Stimulated activated CD4-positive, alpha-beta T cell treated with anti-CD3 and anti-CD28 coated beads, Interleukin-4, amount 100 ng/mL, for 4 hours (primary cell): ENCODE data around the gene VILL.
A peak's percentile ranks its signal among the peaks of the same experiment; 100 is the strongest.
"Not testable (repeated sequence)": the region's sequence is repeated elsewhere in the genome, so short reads cannot be mapped to it uniquely, and the experiment has no call there.

ENCODE experiments used
- DNase-seq, 2 experiments: peaks; one replicate each; pipeline ENCODE4 v3.0.0-alpha.2; 2020

The VILL gene

DNA sequence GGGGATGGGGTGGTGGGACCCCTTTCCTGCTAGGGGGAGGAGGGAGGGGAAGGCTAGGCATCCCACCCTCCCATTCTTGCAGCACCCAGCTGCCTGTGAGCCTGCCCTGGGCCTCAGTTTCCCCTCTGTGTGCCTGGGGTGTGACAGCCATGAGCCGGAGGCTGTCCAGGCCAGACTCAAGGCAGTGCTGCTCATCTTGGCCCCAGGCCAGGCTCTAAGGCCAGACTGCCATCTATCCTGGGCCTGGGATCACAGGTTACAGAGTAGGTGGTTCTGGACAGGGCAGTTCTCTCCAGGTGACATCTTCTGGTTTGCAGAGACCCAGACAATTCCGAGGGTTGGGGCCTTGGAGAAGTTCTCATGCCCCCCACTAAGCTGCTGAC, 3.3 kb upstream of the VILL start:
- no peak for DNase-seq

DNA sequence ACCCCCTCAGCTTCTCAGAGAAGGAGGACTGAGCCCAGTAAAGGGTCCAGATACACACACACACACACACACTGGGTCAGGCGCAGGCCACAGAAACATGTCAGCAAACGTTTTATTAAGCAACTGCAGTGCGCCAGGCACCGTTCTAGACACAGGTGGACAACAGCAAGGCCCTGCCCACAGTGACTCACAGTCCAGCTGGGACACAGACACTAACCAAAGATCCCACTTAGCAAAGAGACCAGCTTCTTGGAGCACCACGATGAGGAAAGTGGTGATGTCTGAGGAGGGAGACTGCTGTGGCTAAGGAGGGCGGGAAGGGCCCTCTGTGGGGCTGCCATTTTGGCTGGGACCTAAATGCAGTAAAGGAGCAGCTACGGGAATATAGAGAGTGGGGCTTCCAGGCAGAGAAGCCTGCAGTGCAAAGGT, 2.8 kb upstream of the VILL start:
- DNase-seq: no peak

DNA sequence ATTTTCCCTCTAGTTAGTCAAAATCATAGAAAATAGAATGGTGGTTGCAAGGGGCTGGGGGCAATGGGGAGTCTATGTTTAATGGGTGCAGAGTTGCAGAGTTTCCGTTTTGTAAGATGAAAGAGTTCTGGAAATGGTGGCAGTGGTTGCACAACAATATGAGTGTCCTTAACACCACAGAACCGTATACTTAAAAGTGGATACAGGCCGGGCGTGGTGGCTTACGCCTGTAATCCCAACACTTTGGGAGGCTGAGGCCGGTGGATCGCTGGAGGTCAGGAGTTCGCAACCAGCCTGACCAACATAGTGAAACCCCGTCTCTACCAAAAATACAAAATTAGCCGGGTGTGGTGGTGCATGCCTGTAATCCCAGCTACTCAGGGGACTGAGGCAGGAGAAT, 2.2 kb upstream of the VILL start:
- not testable (repeated sequence) for DNase-seq

DNA sequence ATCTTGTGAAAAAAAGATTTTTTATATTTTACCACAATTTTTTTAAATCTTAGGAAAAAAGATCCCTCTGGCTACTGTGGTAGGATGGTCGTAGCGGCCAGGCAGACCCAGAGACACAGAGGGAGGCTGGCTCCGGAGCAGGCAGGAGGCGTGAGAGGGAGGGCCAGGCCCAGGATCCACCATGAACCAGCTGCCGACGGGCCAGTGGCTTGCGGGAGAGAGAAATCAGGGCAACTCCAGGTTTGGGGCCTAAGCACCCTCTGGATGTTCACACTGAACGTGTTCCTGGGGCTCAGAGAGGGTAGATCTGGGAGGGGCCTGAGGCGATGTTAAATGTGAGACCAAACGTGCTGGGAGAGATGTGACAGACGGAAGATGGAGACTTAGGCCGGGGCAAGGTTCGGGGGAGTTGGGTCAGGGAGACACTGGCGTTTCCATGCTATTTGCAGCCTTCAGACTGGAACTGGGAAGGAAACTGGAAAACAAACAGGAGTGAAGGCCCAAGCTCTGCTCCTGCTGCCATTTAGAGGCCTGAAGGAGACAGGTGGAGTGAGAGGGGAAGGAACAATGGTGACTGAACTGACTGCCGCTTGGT, 1.6 kb upstream of the VILL start:
- no peak for DNase-seq

DNA sequence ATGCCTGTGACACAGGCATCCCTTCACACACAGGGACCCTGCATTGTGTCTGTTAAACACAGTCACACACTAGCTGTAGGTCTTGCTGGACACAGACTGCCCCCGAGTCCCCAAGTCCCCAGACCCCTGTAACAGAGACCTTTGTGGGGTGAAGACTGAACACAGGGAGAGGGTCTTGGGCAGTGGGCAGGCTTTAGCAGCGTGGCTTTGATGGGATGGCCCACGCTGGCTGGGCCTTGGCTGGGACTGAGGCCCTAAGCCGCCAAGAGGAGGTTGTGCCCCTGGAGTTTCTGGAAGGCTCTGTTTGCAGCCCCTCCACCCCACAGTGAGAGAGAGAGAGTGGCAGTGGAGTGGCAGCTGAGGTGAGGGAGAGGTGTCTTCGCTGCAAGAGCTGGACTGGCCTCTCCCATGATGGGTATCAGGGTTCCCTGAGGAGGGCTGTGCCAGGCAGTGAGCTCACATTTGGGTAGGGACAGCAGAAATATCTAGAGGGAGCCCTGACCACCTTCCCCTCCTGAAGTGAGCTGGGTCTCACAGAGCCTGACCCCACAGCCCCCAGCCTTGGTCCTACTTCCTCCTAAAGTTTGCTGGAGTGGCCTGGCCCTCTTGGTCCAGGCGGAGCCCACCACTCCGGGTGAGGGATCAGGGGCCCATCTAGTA, 635 bp upstream of the VILL start:
- DNase-seq: no peak

DNA sequence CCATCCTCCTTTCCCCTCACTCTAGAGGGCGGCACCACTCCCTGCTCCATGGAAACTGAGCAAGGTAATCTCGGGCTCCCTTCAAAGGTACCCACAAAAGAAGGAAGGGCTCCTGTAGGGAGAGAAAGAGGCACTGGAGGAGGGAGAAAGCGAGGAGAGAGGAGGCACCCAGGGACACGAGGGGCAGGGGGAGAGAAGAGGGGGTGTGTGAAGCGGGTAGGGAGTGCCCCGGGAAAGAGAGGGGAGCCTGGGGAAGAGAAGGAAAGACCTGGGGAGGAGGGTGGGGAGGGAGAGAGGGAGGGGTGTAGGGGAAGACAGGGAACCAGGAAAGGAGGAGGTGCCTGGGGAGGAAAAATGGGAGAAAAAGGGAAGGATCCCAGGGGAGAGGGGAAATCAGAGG, 523 bp downstream of the VILL start:
- DNase-seq: no peak

DNA sequence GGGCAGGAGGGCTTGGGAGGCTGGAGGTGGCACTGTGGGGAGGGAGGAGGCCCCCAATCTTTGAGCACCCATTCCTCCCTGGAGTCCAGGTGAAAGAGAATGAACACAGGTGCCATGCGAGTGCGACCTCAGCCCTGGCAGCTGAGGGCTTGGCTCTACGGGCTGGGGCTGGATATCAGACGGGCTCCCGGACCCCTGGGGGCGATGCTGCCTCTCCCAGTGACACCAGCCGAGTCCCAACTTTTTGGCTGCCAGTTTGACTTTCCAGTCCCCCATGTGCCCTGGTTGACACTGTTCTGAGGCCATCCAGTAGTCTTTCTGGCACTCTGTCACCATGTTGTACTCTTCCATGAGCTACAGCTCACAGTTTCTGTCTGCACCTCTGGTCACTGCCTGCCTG, 1.2 kb downstream of the VILL start:
- DNase-seq: no peak

DNA sequence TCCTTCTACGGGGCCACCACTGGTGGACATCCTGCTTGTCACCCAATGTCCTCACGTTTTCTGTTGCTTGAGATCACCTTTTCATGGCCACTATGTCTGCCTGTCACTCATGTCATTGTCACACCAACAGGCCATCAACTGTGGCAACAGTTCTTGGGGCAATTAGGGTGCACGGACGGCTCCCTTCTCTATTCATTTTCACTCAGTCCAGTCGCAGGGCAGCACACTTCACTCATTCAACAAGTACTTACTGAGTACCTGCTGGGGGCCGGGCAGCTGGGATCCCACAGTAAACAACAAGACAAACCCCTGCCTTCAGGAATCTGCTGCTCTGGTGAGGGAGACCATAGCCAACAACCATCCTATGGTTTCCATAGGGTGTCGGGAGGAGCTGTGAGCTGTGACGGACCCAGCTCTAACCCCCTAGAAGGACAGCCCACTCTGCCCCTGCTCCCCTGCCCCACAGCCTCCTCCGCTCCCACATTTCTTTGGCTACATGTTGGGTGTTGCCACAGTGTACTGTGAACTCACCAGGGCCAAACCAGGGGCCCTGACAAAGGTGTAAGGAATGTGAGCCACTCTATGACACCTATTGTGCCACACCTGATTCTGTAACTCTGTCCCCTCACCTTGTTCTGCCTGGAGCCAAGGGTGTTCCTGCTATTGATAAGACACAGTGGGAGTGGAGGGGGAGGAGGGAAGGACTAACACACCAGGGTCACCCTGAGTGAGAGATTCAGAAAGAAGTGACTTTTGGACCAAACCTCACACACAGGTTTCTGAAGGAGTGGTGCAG, 1.9 kb downstream of the VILL start:
- no peak for DNase-seq

DNA sequence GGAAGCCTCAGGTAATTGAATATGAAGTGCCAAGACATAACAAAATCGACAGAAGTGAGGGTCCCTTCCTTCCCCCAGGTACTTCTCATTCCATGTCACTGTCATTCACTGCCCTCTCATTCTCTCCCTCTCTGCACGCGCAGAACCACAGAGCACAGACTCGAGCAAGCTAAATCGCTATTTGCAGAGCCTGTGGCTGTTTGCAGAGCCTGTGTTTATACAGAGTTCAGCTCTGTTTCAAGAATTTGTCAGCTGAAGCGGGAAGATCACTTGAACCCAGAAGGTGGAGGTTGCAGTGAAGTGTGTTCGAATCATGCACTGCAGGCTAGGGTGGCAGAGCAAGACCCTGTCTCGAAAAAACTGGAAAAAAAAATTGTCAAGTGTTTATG, 2.5 kb downstream of the VILL start:
- no peak for DNase-seq

DNA sequence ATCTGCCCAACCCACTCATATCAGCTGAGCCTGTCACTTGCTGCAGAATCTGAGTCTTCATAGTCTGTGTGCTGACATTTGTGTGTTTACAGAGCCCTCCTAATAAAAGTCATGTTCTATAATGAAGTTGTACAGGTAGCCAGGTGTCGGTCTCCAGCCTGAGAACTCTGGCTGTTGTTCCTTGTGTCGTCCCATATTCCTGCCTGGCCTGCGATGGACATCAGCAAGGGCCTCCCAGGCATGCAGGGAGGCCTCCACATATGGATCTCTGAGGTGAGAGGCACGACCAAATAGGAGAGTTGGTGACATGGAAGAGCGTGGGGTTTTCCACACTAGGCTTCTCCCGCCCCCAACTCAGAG, 2.9 kb downstream of the VILL start:
- DNase-seq: no peak

DNA sequence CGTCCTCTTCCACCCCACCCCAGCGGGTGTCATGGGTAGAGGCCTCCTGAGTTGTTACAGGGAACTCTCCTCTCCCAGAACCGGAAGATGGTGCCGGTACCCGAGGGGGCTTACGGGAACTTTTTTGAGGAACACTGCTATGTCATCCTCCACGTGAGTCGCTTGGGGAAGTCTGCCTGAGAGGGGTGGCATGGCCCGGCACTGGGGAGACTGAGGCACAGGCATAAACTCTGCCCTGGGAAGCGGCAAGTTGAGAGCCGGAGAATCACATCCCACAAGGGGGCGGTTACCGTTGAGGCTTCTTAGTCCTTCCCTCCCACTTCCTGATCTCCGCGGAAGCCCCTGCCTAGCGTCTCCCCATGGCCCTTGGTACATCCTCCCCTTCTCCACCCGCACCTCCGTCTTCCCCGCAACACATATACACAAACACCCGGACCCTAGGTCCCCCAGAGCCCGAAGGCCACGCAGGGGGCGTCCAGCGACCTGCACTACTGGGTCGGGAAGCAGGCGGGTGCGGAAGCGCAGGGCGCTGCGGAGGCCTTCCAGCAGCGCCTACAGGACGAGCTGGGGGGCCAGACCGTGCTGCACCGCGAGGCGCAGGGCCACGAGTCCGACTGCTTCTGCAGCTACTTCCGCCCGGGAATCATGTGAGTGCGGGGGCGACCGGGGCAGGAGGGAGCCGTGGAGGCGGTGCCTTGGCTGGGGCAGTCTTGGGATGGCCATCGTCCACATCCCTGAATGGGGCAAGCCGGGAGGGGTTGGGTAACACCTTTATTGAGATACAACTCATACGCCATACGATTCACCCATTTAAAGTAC, 3.4 kb downstream of the VILL start:
- peak; percentile 58 to 65 for DNase-seq

DNA sequence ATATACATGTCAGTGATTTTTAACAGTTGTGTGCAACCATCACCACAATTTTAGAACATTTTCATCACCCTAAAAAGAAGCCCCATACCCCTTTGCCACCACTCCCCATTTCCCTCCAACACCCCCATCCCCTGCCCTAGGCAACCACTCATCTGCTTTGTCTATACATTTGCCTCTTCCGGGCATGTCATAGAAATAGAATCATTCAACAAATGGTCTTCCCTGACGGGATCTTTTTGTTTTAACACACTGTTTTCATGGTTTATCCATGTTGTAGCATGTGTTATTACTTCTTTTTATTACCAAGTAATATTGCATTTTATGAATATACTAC, 4.0 kb downstream of the VILL start:
- DNase-seq: no peak

DNA sequence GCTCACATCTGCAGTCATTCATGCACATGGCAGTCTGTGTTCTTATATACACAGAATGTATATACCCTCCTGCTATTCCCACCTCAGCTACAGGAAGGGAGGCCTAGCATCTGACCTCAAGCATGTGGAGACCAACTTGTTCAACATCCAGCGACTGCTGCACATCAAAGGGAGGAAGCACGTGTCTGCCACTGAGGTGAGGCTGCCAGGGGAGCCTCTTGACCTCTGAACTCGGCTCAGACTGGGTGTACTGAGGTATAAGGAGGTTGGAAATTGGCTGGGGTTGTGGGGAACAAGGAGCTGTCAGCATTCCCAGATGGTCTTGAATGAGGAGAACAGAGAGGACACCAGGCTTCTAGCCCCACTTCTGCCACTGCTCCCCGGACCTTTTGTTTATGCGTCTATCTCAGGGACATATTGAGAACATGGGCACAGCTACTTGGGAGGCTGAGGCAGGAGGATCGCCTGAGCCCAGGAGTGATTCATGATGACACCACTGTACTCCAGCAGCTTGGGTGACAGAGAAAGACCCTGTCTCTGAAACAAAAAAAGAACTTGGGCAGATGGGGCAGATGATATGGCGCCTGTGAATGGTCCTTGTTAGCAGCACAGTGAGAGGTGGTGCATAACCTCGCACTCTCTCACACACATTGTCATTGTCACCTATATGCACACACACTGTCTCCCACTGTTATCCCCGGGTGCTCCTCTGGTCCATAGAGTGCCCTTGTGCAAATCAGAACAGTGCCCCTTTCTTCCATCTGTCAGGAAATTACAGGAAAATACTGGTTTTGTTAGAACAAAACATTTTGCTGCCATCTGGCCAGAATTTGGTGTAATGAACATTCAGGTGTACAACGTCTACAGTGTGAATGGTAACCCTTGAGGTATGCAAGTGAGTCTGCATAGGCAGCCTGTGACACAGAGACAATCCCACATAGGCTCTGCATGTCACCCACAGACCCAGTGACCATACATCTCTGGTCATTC, 5.4 kb downstream of the VILL start:
- no peak for DNase-seq

DNA sequence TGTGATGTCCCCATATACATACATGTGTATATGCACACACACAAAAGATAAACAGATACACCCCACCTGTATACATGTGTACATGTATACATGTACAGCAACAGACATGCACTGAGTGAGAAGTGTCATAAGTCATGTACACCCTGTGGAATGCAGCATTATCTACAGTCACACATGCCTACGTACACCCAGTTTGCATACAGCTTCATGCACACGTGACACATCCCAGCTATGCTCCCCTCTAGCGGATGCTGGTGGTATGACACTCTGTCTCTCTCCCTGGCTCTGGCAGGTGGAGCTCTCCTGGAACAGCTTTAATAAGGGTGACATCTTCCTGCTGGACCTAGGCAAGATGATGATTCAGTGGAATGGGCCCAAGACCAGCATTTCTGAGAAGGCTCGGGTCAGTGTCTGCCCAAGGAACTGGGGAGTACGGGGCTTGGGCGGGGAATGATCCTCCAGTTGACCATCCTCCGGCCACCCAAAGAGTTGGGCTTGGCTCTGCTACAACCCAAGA, 6.3 kb downstream of the VILL start:
- DNase-seq: peak; percentile 76 to 77

DNA sequence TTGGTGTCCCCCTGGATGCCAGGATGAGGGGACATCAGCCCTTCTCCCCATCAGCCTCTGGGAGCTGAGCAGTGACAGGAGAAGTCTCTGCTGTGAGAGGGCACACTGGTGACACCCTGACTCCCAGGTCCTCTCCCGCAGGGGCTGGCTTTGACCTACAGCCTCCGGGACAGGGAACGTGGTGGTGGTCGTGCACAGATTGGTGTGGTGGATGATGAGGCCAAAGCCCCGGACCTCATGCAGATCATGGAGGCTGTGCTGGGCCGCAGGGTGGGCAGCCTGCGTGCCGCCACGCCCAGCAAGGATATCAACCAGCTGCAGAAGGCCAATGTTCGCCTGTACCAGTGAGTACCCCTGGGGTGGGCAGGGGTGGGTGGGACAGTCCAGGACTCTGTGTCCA, 6.8 kb downstream of the VILL start:
- no peak for DNase-seq

DNA sequence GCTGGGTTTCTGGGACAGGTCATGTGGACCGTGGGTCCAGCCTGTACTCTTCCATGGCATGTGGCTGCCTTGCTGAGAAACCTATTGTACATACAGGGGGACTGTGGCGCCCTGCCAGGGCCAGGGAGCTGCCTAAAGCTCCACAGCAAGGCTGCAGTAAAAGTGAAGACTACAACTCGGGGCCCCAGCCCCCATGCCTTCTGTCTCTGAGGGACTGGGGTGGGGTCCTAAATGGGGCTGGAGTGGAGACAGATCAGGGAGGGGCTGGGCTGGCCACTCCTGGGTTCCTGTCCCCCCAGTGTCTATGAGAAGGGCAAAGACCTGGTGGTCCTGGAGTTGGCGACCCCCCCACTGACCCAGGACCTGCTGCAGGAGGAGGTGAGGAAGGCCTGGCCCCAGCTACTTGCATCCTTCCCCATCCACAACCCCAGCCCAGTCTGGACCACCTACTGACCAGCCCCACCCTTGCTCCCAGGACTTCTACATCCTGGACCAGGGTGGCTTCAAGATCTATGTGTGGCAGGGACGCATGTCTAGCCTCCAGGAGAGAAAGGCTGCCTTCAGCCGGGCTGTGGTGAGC, 7.3 kb downstream of the VILL start:
- DNase-seq: no peak

DNA sequence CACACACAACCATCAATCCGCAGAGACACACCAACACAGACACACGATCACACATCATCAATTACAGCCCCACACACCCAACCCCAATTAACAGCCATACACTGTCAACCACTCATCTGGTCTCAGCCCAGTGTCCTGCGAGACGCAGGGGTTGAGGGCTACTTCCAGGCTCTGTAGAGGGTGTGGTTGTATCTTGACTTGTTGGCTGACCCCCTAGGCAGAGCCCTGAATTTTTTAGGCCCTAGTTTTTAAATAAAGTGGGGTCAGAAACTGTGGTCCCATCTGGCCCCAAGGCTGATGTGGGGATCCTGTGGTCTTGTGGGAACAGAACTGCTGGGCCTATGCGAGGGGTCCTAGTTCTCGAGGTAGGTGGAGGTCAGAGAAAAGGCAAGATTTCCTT, 9.2 kb downstream of the VILL start:
- DNase-seq: no peak

DNA sequence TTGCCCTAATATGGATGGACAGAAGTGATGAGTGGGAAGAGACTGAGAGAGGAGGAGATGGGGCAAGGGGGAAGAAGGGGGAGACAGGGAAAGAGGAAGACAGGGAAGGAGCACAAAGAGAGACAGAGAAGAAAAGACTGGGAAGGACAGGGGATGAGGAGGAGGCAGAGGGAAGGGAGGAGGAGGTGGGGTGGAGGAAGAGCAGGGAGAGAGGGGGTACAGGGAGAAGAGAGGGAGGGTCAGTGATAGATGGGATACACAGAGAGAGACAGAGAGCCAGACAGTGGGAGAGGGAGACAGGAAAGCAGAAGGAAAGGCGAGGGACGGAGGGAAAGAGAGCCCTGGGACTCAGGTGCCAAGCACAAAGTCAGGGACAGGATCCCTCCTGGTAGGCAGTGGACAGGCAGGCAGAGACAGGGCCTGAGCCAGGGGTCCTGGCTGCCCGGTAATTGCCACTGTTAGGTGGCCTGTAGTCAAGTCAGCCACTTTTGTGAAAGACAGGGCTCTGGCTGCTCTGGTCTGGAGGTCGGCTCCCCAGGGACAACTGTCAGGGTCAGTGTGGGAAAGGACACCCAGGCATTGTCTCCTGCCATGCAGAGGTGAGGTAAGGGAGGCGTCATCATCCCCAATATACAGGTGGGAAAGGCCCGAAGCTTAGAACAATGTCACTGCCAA, 9.8 kb downstream of the VILL start:
- DNase-seq: no peak

DNA sequence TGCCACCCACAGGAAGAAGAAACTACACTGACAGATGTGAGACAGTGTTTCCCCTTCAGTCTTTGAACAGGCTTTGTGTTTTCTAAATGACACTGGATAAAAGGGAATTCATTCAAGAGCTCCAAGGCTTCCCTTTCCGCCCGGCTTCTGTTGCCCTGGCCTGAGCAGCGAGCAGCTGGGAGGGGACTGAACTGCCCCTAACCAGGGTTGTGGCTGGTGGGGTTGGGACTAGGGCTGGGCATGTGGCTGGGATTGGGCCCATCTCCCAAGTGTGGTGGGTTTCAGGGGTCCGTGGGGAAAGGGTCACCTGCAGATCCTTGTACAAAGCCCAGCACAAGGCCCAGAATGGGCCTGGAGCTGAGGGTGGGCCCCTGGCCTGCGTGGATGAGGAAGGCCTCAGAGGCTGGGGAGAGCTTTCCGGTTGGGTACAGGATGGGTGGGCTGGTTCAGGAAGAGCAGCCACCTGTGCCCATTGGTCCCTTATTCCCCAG, 10.4 kb downstream of the VILL start:
- no peak for DNase-seq

DNA sequence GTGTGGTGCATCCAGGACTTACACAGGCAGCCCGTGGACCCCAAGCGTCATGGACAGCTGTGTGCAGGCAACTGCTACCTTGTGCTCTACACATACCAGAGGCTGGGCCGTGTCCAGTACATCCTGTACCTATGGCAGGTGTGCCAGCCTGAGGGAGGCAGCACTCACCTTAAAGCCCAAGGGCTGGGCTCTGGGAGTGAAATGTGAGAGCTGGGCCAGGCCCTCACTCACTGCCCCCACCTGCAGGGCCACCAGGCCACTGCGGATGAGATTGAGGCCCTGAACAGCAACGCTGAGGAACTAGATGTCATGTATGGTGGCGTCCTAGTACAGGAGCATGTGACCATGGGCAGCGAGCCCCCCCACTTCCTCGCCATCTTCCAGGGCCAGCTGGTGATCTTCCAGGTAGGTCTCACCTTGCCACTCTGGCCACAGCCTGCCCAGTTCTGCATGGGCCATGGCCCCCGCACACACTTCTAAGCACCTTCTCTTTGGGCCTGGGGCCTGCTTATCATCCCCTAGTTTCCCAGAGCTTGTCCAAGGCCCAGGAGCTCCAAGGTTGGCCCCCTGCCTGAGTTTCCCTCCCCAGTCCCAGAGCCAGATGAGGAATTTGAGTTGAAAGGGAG, 11.0 kb downstream of the VILL start:
- no peak for DNase-seq
